NCI-H1417 treated with DMSO at 0.1 percent for 48 hours (cell line): ENCODE data around the gene KRTAP24-1.

Source experiments
- DNase-seq: peaks from one replicate; lab custom pipeline; 2025; lab: John Stamatoyannopoulos, UW

Gene KRTAP24-1, protein sequence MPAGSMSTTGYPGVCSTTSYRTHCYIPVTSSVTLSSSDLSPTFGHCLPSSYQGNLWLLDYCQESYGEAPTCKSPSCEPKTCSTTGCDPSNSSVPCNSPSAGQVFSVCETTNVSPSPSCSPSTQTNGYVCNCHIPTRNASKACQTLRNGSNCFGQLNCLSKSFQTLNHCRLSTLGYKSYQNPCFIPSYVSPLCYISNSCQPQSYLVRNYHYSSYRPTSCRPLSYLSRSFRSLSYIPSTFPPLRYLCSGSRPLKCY

DNA sequence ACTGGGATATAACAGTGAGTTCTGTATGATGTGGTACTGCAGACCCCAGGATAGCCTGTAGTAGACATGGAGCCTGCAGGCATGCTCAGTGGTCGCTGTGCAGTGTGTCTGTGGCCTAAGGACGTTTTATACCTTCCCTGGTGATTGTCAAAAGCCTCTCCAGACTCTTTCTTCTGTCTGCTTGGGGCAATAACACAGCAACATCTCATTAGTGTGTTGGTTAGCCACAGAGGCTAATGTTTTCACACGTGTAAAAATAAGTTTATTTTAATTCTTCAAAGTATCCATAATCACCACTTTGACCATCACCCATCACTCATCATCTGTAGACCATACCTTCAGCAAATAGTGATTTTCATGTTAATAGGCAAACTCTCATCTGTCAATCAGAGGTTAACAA lies at the start of gene KRTAP24-1:
KRTAP24-1 (minus strand) TSS at position 101 of the 400 bp plus-strand sequence; CDS start at position 83, 18 bp downstream.
- no peak for DNase-seq

DNA sequence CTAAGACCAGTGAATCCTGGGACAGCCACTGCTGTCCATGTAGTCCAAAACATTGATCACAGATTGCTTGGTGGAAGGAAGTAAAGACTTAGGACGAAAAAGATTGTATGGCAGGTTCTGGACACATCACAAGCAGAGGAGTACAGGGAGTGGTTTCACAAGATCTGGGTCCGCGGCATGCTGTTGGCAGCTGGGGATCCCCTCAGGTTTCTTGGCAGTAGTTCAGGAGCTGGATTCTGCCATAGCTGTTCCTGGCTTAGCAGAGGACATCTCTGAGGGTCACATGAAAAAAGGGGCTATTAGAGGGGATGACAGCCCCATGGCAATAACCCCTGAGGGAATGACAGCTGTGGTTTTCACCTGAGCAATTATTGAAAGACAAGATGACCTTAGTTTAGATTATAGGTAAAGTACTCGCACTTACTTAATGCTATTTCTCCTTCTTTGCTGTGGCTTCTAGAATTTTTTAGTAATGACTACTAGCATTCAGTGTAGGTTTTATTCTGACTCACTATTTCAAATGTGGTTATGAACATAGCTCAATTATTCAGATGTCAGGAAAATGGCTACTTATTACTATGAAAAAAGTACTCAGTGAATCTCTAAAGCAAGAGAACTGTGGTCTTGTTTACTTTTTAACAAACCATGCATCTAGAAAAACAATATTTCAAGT lies 46.6 kb upstream of the KRTAP24-1 start:
- no peak for DNase-seq

DNA sequence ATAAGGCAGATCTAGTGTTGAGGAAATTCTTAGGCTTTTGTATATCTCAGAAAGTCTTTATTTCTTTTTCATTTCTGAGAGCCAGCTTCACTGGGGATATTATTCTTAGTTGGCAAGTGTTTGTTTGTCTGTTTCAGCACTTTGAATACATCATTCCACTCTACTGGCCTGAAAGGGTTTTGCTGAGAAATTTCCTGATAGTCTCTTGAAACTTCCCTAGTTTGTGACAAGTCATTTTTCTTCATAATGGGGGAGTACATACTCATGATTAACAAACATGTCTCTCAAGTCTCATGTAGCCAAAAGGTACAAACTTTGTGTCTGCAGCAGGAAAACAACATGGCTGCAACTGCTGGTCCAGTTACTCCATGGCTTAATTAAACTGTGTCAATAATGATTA lies 43.6 kb upstream of the KRTAP24-1 start:
- no peak for DNase-seq

DNA sequence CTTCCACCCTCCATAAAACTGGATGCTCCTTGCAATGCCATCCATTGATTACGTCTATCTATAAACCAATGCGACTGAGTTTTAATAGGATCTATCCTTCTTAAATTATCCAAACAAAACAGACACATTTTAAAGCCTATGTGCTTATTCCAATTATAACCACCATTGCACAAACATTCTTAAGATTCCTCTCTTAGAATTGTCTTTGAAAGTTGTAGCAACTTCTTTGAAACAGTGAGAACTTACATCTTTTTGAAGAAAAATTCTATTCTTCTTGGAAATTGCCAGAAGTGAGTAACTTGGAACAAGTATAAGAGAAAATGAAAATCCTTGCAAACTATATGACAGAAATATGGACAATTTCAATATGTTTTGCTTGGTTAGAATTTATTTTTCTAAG lies 37.5 kb upstream of the KRTAP24-1 start, which contains the start of gene KRTAP26-1:
KRTAP26-1 (minus strand) TSS at position 101 of the 400 bp plus-strand sequence. CDS start 280 bp downstream, outside the sequence.
- DNase-seq = no peak

DNA sequence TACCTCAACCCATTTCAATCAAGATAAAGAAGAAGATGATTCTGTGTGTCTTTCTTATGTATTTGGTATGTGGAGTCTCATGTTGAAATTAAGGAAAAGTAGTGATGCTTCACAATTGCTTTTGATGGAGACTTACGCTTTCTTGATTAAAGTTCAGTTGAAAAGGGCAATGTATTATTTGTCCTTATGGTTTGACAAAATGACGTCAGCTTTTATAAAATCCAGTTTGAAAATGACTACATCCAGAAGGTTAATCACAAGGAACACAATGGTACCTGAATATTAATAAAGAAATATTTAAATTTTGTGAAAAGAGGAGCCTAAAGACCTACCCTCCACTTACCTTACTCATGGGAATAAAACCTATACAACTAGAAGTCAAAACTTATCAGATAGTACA lies 33.0 kb upstream of the KRTAP24-1 start:
- DNase-seq = no peak

DNA sequence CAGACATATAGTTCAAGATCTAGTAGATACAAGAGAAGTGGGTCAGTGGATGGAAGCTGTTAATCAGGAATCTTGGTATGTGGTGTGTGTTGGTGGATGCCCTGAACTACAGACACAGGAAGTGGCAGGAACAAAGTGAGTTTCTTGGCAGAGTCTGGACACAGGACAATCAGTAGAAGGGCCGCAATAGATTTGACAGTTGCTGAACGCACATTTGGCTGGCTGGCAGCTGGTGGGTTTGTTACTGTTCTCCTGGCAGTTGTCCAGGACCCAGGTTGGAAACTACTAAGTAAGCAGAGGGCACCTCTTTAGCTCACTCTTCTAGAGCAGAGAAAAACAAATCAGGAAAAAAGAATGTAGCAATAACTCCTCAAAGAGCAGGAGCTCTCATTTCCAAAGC lies 24.1 kb upstream of the KRTAP24-1 start:
- no peak for DNase-seq

DNA sequence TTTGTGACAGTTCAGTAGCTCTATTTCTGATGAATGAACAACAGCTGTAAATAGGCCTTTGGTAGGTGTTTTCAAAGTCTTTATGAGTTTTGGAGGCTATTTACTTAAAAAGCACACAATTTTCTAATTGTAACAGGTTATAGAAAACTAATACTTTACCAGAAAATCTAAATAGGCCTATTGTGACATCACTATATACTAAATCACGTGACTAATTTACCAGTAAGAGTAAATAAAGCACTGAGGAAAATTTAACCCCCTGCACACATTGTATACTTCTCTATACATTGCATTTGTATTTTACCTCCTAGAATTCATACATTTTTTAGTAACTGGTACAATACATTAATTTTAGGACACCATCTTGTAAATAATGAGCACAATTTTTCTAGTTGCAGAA lies 22.4 kb upstream of the KRTAP24-1 start:
- no peak for DNase-seq

DNA sequence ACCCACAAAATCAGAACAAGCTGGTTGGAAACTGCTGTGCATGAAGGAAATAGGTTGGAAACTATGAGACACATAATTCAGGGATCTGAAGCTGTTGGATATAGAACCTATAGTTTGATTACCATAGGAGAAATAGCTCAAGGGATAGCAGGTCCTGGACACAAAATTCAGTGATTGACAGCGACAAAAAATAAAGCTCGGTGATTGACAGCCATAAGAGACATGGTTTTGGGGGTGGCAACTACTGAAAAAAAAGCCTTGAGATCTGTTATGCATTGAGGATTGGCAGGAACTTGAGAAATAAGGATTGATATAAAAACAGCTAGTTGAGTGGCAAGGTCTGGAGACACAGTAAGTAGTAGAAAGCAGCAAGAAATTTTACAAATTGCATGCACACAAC lies 6.5 kb upstream of the KRTAP24-1 start, which contains the start of gene KRTAP25-1:
KRTAP25-1 (minus strand) TSS at position 300 of the 400 bp plus-strand sequence; CDS start at position 276, 24 bp downstream.
- no peak for DNase-seq

DNA sequence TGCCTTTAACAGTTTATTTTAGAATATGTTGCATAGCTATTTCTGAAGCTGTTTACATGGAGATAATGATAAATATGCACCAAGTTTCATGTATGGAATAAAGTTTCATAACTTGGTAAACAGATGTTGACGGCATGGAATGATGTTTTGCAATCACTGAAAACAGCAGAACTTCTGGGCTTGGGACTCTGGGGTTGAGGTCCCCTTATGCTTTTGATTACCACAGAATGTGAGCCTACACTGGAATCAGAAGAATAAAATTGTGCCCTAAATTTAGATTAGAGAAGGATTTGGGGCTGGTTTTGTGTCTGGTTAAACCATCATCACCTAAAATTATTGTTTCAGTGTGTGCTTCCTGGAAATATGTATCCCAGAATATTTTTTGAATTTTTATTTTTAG lies 11.1 kb downstream of the KRTAP24-1 start:
- no peak for DNase-seq

DNA sequence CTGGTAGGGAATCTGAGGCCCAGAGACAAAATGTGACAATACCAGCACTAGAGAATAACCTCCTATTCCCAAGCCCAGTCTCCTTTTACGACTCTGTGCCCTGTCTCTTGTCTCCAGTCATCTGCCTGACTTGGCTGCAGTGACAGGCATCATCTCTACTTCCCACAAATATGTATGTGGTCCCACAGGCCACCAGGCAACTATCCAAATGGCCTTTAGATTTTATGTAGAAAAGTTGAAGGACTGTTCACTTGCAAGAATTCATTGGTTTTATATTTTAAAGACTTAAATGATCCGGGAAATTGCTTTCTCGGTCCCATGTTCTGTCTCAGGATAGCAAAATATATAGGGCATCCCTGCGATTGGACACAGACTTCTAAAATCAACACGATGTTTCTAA lies 11.6 kb downstream of the KRTAP24-1 start:
- DNase-seq = no peak

DNA sequence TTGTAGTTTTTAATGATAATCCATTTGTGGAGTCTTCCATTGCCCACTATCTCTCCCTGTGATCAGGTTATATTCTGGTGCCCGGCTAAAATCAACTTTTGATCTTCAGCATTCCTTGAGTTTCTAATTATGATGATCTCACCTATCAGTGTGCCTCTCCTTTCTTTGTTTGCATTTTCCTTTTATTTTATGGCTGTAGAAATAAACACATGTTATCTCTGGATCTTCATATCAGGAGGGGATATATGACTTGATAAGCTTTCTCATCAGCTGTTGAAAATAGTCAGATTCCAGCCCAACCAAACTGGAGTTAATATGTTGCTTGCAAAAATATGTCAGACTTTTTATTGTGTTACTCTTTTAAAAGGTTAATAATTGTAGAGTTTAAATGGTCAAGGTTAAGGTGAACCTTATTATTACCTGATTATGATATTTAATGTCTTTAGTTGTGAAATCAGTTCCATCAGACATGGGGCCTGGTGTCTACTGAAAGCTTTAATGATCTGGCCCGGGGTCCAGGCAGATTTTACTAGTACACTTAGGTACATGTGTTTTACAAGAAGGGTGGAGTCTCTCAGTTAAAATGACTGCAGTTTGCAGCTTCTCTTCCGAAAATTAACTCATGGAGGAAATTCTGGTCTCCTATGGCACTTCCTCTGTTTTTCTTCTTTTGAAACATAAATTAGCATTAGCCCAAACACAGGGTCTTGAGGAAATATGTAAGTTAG lies 12.8 kb downstream of the KRTAP24-1 start:
- DNase-seq = no peak

DNA sequence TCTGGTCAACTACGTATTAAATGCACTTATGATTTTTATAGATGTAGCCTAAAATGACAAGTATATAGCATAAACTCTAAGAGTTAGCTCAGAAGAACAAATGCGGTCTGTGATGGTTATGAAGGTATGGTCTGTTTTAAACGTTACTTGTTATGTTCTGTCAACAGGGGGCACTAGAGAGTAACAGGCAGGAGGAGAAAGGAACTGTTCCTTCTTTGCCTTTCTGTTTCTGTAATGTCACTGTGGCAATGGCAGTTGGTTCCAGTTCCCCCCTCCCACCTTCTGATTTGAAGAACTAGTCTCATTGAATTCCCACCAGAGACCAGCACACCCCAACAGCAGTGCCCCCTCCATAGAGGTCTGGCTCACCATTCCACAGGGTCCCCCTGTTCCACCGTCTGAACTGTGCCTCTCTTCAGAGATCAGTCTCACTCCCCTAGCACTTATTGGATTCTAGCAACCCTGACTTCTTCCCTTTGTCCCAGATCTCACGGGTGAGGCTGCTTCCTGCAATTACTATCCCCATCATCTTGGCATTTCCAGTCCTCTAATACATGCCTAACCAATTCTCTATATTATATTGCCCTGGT lies 14.0 kb downstream of the KRTAP24-1 start:
- no peak for DNase-seq

DNA sequence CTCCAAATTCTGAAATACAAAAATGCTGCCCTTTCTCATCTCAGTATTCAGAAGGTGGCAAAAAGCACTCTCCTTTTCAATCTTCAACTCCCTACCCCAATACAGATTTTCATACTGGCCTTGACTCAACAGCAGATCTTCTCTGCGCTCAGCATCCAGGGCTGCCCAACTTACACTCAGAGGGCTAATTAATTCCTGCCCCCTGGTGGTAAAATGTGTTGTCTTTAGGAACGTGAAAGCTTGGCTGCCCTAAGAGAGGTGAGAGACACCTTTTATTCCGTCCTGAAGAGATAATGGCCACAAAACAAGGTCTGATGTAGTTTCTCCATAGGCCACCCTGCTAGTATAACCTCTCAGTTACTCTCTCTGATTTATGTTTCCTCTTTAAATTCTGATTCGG lies 25.0 kb downstream of the KRTAP24-1 start:
- DNase-seq = no peak

DNA sequence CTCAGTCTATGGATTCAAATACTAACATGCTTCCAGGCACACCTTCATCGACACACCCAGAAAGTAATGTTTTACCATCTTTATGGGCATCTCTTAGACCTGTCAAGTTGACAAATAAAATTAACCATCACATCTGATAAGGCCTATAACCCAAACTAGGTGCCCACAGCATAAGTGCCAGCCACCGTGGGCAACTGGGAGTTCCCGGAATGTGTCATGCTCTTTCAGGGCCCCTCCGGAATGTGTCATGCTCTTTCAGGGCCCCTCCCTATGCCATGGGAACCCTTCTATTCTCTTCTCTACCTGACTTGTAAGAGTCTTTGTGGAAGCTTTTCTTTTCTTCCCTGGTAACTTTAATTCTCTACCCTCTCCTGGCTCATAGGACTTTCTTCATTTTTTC lies 26.6 kb downstream of the KRTAP24-1 start:
- no peak for DNase-seq

DNA sequence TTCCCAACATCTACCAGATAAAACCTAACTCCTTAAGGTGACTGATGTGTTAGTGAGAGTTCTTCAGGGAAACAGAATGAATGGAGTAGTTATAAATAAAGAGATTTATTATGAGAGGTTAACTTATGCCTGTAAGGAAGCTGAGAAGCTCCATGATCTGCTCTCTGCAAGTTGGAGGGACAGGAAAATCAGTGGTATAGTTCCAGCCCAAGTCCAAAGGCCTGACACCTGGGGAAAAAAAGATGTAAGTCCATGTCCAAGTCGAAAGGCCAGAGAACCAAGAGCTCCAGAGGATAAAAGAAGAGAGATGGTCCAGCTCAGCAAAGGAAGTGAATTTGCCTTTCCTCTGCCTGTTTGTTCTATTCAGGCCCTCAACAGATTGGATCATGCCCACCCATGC lies 27.1 kb downstream of the KRTAP24-1 start:
- no peak for DNase-seq

DNA sequence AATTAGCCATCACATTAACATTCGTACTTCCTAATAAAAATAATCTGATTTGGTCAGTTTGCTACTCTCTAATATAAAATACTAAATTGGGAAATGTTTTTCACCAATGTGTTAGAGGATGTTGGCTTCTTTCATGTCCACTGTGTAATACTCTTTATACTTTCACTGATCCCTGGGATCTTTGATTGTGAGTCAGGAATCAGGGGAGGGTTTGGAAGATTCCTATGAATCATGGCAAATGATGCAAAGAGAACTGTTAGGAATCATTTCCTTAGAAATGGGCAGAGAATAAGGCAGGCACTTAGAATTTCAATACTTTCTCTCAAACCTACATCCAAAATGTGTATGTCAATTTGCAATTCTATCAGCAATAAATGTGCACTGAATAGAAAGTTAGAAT lies 31.0 kb downstream of the KRTAP24-1 start:
- no peak for DNase-seq

DNA sequence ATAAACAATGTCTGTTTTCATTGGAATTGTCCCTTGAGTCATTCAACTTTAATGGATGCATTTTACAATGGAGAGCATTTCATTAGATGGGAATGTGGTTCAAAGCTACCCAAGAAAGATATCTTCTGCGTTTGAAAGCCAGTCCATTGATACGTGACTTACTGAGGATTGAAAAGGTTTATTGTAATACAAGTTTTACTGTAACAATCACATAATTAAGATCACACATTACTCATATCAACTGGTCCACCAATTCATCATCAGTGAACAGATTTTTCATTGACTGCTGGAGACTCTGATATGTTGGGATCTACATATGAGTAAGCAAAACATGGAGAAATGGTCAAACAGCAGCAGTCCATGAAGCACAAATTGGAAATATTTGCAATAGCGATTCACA lies 32.8 kb downstream of the KRTAP24-1 start:
- DNase-seq = no peak

DNA sequence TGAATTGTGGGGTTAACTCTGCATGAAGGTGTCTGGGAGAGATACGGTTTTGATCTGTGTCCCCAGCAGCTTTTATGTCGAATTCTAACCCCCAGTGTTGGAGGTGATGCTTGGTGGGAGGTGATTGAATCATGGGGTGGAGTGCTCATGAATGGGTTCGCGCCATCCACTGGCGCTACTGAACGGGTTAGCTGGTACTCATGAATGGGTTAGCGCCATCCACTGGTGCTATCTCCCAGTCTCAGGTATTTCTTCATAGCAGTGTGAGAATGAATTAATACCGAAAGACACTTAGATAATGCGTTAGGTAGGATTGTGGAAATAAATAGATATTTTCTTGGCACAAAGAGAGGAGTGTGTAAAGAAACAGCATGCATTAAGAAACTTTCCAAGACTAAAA lies 33.9 kb downstream of the KRTAP24-1 start:
- DNase-seq = no peak

DNA sequence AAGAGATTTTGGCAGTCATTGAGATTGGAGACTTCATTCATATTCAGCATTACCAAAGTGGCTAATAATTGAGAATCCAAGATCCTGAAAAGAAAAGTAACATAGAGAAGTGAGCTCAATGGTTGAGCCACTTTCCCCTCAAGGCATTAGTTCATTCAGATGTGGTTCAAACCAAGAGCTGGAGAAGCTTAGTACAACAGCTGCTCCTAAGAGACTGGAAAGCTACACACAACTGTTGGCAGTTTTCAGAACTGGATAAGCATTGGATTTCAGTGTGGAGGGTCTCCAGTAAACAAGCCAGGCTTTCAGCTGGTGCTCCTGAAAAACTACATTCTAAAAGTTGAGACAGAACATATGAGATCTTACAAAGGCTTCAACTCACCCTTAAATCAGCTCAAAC lies 37.7 kb downstream of the KRTAP24-1 start:
- DNase-seq = no peak

DNA sequence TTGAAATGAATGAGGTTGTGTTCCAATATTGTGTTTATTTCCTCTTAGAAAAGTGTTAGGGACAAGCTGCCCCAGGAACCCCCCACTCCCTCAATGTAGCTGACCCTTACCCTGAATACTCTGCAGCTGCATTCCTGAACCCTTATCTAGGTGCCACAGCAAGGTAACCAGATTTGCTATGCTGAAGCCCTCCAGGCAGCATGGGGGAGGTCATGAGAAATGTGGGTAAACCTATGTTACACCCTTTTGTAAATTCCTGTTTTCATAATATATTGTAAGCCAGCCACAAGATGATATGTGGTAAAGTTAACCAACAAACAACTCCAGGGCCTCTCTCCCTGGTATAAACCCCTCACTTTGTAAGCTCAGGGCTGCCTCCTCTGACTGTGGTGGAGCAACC lies 39.1 kb downstream of the KRTAP24-1 start:
- no peak for DNase-seq

DNA sequence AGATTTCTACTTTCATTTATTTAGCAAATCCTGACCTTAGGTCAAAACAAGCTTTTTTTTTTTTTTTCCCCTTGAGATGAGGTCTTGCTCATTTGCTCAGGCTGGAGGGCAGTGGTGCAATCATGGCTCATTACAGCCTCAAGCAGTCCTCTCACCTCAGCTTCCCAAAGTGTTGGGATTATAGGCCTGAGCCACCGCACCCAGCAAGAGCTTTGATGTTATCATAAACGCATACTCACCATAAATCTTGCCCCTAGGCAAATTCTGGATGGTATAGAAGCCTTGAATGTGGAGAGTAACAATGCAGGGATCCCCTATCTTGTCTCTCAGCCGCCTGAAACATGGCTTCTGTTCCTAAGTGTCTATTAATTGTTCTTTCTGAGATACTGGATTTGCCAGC lies 42.1 kb downstream of the KRTAP24-1 start:
- DNase-seq = no peak

DNA sequence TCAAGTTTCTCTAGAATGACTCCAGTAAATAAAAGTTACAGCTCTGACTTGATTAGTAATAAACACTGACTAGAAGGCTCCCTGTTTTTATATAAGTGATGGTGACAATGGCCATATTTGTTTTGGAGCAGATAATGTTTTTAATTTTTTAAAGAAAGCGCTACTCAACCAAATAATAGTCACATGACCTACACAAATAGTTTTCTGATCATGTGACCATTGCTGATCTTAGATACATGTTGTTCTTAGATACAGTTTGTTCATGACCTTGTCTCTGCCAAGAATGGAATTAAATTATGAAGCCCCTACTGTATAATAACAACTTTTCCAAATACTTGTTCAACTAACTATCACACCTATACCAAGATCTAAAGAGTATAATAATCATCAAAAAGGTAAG lies 44.6 kb downstream of the KRTAP24-1 start:
- no peak for DNase-seq

DNA sequence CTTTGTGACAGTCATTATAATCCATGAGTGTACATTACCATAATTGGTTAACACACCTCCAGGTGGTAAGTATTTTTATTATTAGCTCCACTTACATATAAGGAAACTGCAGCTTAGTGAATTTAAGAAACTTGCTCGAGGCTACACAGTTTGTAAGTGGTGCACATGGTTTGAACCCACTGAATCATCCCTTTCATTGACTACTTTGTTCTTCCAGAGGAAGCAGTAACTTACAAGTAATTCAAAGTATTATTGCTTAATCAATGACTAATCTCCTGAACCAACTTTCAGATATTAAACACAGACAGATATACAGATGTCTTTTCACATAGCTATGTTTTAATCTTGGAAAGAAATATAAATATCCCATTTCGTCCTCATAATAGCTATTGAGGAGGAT lies 48.1 kb downstream of the KRTAP24-1 start:
- DNase-seq = no peak
